ENCODE data around the gene AMIGO3.
"Not testable (repeated sequence)": the region's sequence is repeated elsewhere in the genome, so short reads cannot be mapped to it uniquely, and the experiment has no call there.

The AMIGO3 gene

GRCh38 chr3:49719214-49719884, at the start of gene AMIGO3:
Gene AMIGO3, minus strand, starts transcription at chr3:49719684. Its CDS starts 219 bp downstream, at chr3:49719465.
- peak; percentile 76 to 79 for DNase-seq (ENCODE audit: low read depth in 2 of 2, low spot score in 1 of 2)

- no peak for DNase-seq (ENCODE audit: low read depth in 2 of 2, low spot score in 1 of 2)
Observed at GRCh38 chr3:49763981-49764380, 44.5 kb upstream of the AMIGO3 start.

- no peak for DNase-seq (ENCODE audit: low read depth in 2 of 2, low spot score in 1 of 2)
Observed at GRCh38 chr3:49761661-49762060, 42.2 kb upstream of the AMIGO3 start.

GRCh38 chr3:49759226-49759625, 39.7 kb upstream of the AMIGO3 start:
- DNase-seq (ENCODE audit: low read depth in 2 of 2, low spot score in 1 of 2): no peak

GRCh38 chr3:49757197-49757596, 37.7 kb upstream of the AMIGO3 start:
- no peak for DNase-seq (ENCODE audit: low read depth in 2 of 2, low spot score in 1 of 2)

- no peak for DNase-seq (ENCODE audit: low read depth in 2 of 2, low spot score in 1 of 2)
Observed at GRCh38 chr3:49756036-49756435, 36.6 kb upstream of the AMIGO3 start.

GRCh38 chr3:49754536-49754935, 35.1 kb upstream of the AMIGO3 start:
- DNase-seq (ENCODE audit: low read depth in 2 of 2, low spot score in 1 of 2): no peak

GRCh38 chr3:49751501-49751900, 32.0 kb upstream of the AMIGO3 start:
- DNase-seq (ENCODE audit: low read depth in 2 of 2, low spot score in 1 of 2): no peak

- DNase-seq (ENCODE audit: low read depth in 2 of 2, low spot score in 1 of 2): no peak
Observed at GRCh38 chr3:49750056-49750455, 30.6 kb upstream of the AMIGO3 start.

- not testable (repeated sequence) for DNase-seq (ENCODE audit: low read depth in 2 of 2, low spot score in 1 of 2)
Observed at GRCh38 chr3:49748874-49749273, 29.4 kb upstream of the AMIGO3 start.

- no peak for DNase-seq (ENCODE audit: low read depth in 2 of 2, low spot score in 1 of 2)
Observed at GRCh38 chr3:49747792-49748480, 28.5 kb upstream of the AMIGO3 start.

- no peak for DNase-seq (ENCODE audit: low read depth in 2 of 2, low spot score in 1 of 2)
Observed at GRCh38 chr3:49745986-49746385, 26.5 kb upstream of the AMIGO3 start.

GRCh38 chr3:49740427-49740826, 20.9 kb upstream of the AMIGO3 start:
- no peak for DNase-seq (ENCODE audit: low read depth in 2 of 2, low spot score in 1 of 2)

GRCh38 chr3:49738067-49738713, 18.7 kb upstream of the AMIGO3 start:
- no peak for DNase-seq (ENCODE audit: low read depth in 2 of 2, low spot score in 1 of 2)

- no peak for DNase-seq (ENCODE audit: low read depth in 2 of 2, low spot score in 1 of 2)
Observed at GRCh38 chr3:49734752-49735151, 15.3 kb upstream of the AMIGO3 start.

- no peak for DNase-seq (ENCODE audit: low read depth in 2 of 2, low spot score in 1 of 2)
Observed at GRCh38 chr3:49733551-49733950, 14.1 kb upstream of the AMIGO3 start.

- DNase-seq (ENCODE audit: low read depth in 2 of 2, low spot score in 1 of 2): no peak
Observed at GRCh38 chr3:49732597-49732996, 13.1 kb upstream of the AMIGO3 start.

GRCh38 chr3:49729966-49730609, 10.6 kb upstream of the AMIGO3 start:
- no peak for DNase-seq (ENCODE audit: low read depth in 2 of 2, low spot score in 1 of 2)

- no peak for DNase-seq (ENCODE audit: low read depth in 2 of 2, low spot score in 1 of 2)
Observed at GRCh38 chr3:49727924-49728361, 8.5 kb upstream of the AMIGO3 start.

GRCh38 chr3:49727154-49727923, 7.9 kb upstream of the AMIGO3 start:
- DNase-seq (ENCODE audit: low read depth in 2 of 2, low spot score in 1 of 2): no peak

Measured in stimulated activated CD8-positive, alpha-beta memory T cell treated with anti-CD3 and anti-CD28 coated beads, Interleukin-4, amount 100 ng/mL, for 1 hour (primary cell).